Sigmoid colon (tissue), 7 donors: ENCODE data around the gene BBS2. TPM values are rescaled to one million over a fixed set of nuclear protein-coding genes. Genes with fewer than 3 reads are reported as not detected.

Experiments used
- DNase-seq: peaks from one replicate; pipeline ENCODE4 v3.0.0-alpha.2; 2019
- H3K27ac ChIP-seq, 4 donors: fragments of 200-600 bp; sonication (generic); one replicate each; pipeline ENCODE4 v1.5.1; 2016 to 2019; ENCODE audit warnings: mild to moderate bottlenecking in 1 of 4
- H3K27me3 ChIP-seq, 3 donors: fragments of 200-600 bp; sonication (generic); one replicate each; pipeline ENCODE4 v1.5.1; 2019; ENCODE audit warnings: mild to moderate bottlenecking in 1 of 3
- H3K36me3 ChIP-seq, 4 donors: fragments of 200-600 bp; sonication (generic); one replicate each; pipeline ENCODE4 v1.5.1; 2016 to 2019
- H3K4me1 ChIP-seq, 4 donors: fragments of 200-600 bp; sonication (generic); one replicate each; pipeline ENCODE4 v1.5.1; 2017 to 2019
- H3K4me3 ChIP-seq, 4 donors: fragments of 200-600 bp; sonication (generic); one replicate each; pipeline ENCODE4 v1.5.1; 2017 to 2019; ENCODE audit warnings: mild to moderate bottlenecking in 2 of 4, moderate library complexity in 1 of 4
- H3K9me3 ChIP-seq, 4 donors: fragments of 200-600 bp in 3 of 4; sonication (generic) in 3 of 4; one replicate each; pipeline versions ENCODE4 v1.5.1 to v1.6.1; 2013 to 2019
- EP300 ChIP-seq, 4 donors: sonication (generic); formaldehyde crosslinking; IDR thresholded peaks; one replicate each; pipeline ENCODE4 v1.6.1; 2017; ENCODE audit warnings: antibody characterized with exemption in 4 of 4
- POLR2A ChIP-seq, 2 donors: fragments of 450-650 bp; IDR thresholded peaks; one replicate each; pipeline ENCODE4 v1.6.1; 2016; ENCODE audit warnings: antibody characterized with exemption in 2 of 2, mild to moderate bottlenecking in 2 of 2, moderate library complexity in 2 of 2
- POLR2AphosphoS5 ChIP-seq, 4 donors: sonication (generic); formaldehyde crosslinking; IDR thresholded peaks; one replicate each; pipeline ENCODE4 v1.6.1; 2017; ENCODE audit warnings: antibody characterized with exemption in 4 of 4
- WGBS, 2 donors: extraction: QIAGEN DNeasy Blood & Tissue Kit; methylation state at CpG; one replicate each; pipeline ENCODE4 v1.1.7; 2013; 5-methylcytosine and 5-hydroxymethylcytosine counted together
- intact Hi-C: fragments of 100-400 bp; cut with DNase I; formaldehyde crosslinking; loops from one replicate; pipeline ENCODE4 v1.15.1; 2023
- polyA plus RNA-seq, 3 donors: library from polyadenylated mRNA; stranded (reverse); fragments of 200-250 nt; gene quantifications; one replicate each; pipeline ENCODE4 v1.2.3, GENCODE V29; 2013
- total RNA-seq, 4 donors: library from RNA; depleted of rRNA; stranded (reverse); fragments of >200 nt; gene quantifications; one replicate each; pipeline ENCODE4 v1.1.0, GENCODE V29; 2016
- TF ChIP-seq, protein P1 (sequence below), 4 experiments: fragments of 450-650 bp in 3 of 4; fragments of 200-600 bp in 1 of 4; IDR thresholded peaks; one replicate each; pipeline ENCODE4 v1.5.1; 2016 to 2019; ENCODE audit warnings: antibody characterized with exemption in 4 of 4, mild to moderate bottlenecking in 3 of 4, moderate library complexity in 2 of 4
- donor health status: healthy with polysubstance abuse.
- donor health status: Bipolar disorder and iron deficiency.
- donor health status: healthy.

The BBS2 gene
- total and polyA plus RNA-seq, 7 donors: 13.2 to 74.2 (median 40.8) TPM

DNA sequence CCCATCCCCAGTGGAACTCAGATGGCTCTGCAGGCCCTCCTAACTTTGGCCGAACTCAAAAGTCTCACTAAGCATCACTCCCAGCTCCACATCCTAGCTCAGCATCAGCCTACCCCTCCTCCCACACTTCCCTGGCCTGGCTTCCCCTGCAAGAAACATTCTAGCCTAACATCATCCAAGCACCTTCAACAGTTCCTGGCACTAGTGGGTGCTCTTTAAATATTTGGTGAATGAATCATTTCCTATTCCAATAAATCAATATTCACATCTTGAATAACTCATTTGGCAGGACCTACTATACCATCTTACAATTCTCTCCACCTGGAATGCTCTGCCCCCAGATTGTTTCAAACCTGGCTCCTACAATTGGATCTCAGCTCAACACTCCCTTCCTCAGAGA, 11.0 kb upstream of the BBS2 start:
- 91 to 93% methylated on average over 1 of the region's 1 CpG for WGBS, 2 donors

DNA sequence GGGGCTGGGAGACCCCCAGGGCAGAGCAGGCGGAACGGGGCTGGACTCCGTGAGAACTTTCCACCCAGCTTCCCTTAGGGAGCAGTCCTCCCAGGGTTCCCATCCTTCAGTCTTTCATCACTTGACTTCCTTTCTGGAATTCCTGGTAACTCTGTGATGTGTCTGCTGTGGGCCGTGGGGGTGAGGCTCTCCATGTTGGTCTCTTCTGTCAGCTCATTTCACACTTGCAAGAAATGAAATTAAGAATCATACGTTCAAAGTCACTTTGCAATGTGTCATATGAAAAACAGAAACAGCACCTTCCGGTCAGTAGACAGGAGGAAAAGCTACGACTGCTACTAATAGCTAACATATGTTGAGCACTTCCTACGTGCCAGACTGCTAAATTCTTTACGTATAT, 5.4 kb upstream of the BBS2 start:
- no peaks in the 10 kb centered on the region for H3K27me3 ChIP-seq
- intact Hi-C loops: no loop called here
- TF ChIP-seq POLR2A (IDR thresholded peaks at IDR 0.05) (no peak), POLR2AphosphoS5 (IDR thresholded peaks at IDR 0.05) (no peak), EP300 (IDR thresholded peaks at IDR 0.05) (no peak)
- TF ChIP-seq, protein P1, sequence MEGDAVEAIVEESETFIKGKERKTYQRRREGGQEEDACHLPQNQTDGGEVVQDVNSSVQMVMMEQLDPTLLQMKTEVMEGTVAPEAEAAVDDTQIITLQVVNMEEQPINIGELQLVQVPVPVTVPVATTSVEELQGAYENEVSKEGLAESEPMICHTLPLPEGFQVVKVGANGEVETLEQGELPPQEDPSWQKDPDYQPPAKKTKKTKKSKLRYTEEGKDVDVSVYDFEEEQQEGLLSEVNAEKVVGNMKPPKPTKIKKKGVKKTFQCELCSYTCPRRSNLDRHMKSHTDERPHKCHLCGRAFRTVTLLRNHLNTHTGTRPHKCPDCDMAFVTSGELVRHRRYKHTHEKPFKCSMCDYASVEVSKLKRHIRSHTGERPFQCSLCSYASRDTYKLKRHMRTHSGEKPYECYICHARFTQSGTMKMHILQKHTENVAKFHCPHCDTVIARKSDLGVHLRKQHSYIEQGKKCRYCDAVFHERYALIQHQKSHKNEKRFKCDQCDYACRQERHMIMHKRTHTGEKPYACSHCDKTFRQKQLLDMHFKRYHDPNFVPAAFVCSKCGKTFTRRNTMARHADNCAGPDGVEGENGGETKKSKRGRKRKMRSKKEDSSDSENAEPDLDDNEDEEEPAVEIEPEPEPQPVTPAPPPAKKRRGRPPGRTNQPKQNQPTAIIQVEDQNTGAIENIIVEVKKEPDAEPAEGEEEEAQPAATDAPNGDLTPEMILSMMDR (IDR thresholded peaks at IDR 0.05): no peak
- DNase-seq: no peak
- H3K9me3 ChIP-seq: no peaks in the 10 kb centered on the region
- no peak overlapping the region for H3K4me3 ChIP-seq
- H3K36me3 ChIP-seq: no peaks in the 10 kb centered on the region
- 82 to 90% methylated on average over 9 of the region's 9 CpGs for WGBS, 2 donors
- no peak overlapping the region for H3K27ac ChIP-seq
- H3K4me1 ChIP-seq: peaks cover 0 to 6% (median 2%) of the 10 kb centered on the region in 4 donors

More for the DNA sequence above, 11.0 kb upstream of the BBS2 start:
- no peak for DNase-seq
- no peaks in the 10 kb centered on the region for H3K27me3 ChIP-seq
- intact Hi-C loops: no loop called here
- no peak overlapping the region for H3K27ac ChIP-seq
- H3K9me3 ChIP-seq: no peaks in the 10 kb centered on the region
- no peaks in the 10 kb centered on the region for H3K4me1 ChIP-seq
- H3K4me3 ChIP-seq: no peak overlapping the region
- TF ChIP-seq POLR2AphosphoS5 (IDR thresholded peaks at IDR 0.05): no peak
- TF ChIP-seq POLR2A (IDR thresholded peaks at IDR 0.05): no peak
- TF ChIP-seq, protein P1 (IDR thresholded peaks at IDR 0.05): no peak
- TF ChIP-seq EP300 (IDR thresholded peaks at IDR 0.05): no peak
- H3K36me3 ChIP-seq: no peaks in the 10 kb centered on the region

DNA sequence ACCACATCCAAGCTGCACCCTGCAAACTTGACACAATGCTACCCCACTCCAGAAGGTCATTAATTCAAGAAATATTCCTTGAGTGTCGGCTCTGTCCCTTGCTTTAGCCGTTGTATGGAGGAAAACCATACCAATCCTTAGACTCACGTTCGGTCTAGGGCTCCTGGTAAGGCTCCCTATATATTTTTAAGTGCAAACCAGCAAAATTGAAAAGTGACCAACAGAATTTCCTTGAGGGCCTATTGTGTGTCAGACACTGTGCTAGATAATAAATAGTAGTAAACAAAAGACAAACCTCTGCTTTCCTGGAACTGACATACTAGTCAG, 390 bp upstream of the BBS2 start:
- Histone ChIP-seq H3K4me1 (peaks cover 0 to 45% (median 19%) of the 10 kb centered on the region in 4 donors), H3K9me3 (no peaks in the 10 kb centered on the region), H3K27me3 (no peaks in the 10 kb centered on the region), H3K27ac (peak overlapping the region; percentile 86 to 95 (median 88)), H3K36me3 (no peaks in the 10 kb centered on the region), H3K4me3 (peak overlapping the region; percentile 81 to 99 (median 89))
- intact Hi-C loops: no loop called here
- DNase-seq: no peak
- WGBS, 2 donors: 25 to 32% methylated on average over 4 of the region's 4 CpGs
- TF ChIP-seq EP300 (IDR thresholded peaks at IDR 0.05): no peak
- TF ChIP-seq POLR2A (IDR thresholded peaks at IDR 0.05): no peak
- no peak for TF ChIP-seq POLR2AphosphoS5 (IDR thresholded peaks at IDR 0.05)
- TF ChIP-seq, protein P1 (IDR thresholded peaks at IDR 0.05): no peak

DNA sequence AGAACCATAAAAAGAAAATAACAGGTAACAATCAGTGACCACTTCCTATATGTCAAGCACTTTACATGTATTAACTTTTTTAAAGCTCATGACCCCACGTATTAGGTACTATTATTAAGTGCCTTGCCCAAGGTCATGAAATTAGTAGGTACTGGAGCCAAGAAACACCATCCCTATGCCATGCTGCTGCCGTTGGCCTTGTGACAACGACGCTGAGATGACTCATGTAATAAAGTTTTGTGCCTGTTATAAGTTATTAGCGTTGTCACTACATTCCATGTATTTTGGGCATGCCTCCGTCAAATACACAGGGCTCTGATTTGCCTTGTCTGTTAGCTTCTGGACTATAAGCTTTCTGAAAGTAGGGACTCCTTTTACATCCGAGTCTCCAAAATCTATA, 1.4 kb downstream of the BBS2 start:
- no peak for DNase-seq
- intact Hi-C loops: no loop called here
- TF ChIP-seq EP300 (IDR thresholded peaks at IDR 0.05) (no peak), POLR2A (IDR thresholded peaks at IDR 0.05) (no peak), POLR2AphosphoS5 (IDR thresholded peaks at IDR 0.05) (no peak)
- TF ChIP-seq, protein P1 (IDR thresholded peaks at IDR 0.05): no peak
- no peaks in the 10 kb centered on the region for H3K27me3 ChIP-seq
- peak overlapping the region in 2 of 4 donors; percentile 87 to 95 for H3K27ac ChIP-seq
- peak overlapping the region in 1 of 4 donors; percentile 93 for H3K4me3 ChIP-seq
- no peaks in the 10 kb centered on the region for H3K9me3 ChIP-seq
- no peaks in the 10 kb centered on the region for H3K36me3 ChIP-seq
- peaks cover 0 to 51% (median 25%) of the 10 kb centered on the region in 4 donors for H3K4me1 ChIP-seq
- WGBS, 2 donors: 54 to 81% methylated on average over 7 of the region's 7 CpGs

DNA sequence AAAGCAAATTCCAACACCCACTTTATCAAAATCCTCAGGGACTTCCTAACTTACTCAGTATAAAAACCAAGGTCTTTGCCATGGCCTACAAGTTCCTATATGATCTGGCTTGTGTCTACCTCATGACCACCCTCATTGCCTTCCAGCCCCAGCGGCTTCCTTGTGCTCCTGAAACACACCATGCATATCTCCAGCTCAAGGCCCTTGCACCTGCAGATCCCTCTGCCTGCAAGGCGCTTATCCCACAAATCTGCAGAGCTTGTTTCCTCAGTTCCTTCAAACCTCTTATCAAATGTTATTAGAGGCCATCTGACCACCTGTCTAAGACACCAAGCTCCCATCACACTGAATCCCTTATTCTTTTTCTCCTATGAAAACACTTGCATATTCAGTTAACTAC, 2.6 kb downstream of the BBS2 start:
- Histone ChIP-seq H3K9me3 (no peaks in the 10 kb centered on the region), H3K27me3 (no peaks in the 10 kb centered on the region), H3K27ac (peak overlapping the region in 1 of 4 donors; percentile 29), H3K36me3 (peaks cover 0 to 8% (median 0%) of the 10 kb centered on the region in 4 donors), H3K4me3 (no peak overlapping the region), H3K4me1 (peaks cover 0 to 51% (median 25%) of the 10 kb centered on the region in 4 donors)
- TF ChIP-seq EP300 (IDR thresholded peaks at IDR 0.05) (no peak), POLR2AphosphoS5 (IDR thresholded peaks at IDR 0.05) (no peak), POLR2A (IDR thresholded peaks at IDR 0.05) (no peak)
- TF ChIP-seq, protein P1 (IDR thresholded peaks at IDR 0.05): no peak
- no peak for DNase-seq
- 94 to 95% methylated on average over 2 of the region's 2 CpGs for WGBS, 2 donors
- intact Hi-C loops: no loop called here
